Hepatocyte (in vitro differentiated cells): Measurements from ENCODE around the gene CACNB4. TPM values are rescaled to one million over a fixed set of nuclear protein-coding genes. Genes with fewer than 3 reads are reported as not detected.

Experiments used
- DNase-seq: peaks from one replicate; pipeline ENCODE4 v3.0.0-alpha.2; 2016; ENCODE audit warnings: low spot score
- H2AFZ ChIP-seq: fragments of 200-600 bp; sonication (generic); 2 replicates; pipeline ENCODE4 v1.6.0; 2016; ENCODE audit warnings: antibody characterized with exemption, mild to moderate bottlenecking
- H3K27ac ChIP-seq: fragments of 200-600 bp; sonication (generic); 2 replicates; pipeline ENCODE4 v1.5.1; 2016; ENCODE audit warnings: mild to moderate bottlenecking
- H3K27me3 ChIP-seq: fragments of 200-600 bp; sonication (generic); 2 replicates; pipeline ENCODE4 v1.6.1; 2016
- H3K36me3 ChIP-seq: fragments of 200-600 bp; sonication (generic); replicated peaks from 2 replicates; pipeline ENCODE4 v1.5.1; 2016; ENCODE audit warnings: low read depth; ENCODE audit not compliant: insufficient read depth
- H3K4me1 ChIP-seq: fragments of 200-600 bp; sonication (generic); 2 replicates; pipeline ENCODE4 v1.5.1; 2016; ENCODE audit warnings: mild to moderate bottlenecking, moderate library complexity; ENCODE audit not compliant: insufficient read depth
- H3K4me2 ChIP-seq: fragments of 200-600 bp; sonication (generic); 2 replicates; pipeline ENCODE4 v1.6.0; 2016
- H3K4me3 ChIP-seq: fragments of 200-600 bp; sonication (generic); 2 replicates; pipeline ENCODE4 v1.5.1; 2016; ENCODE audit warnings: mild to moderate bottlenecking
- H3K79me2 ChIP-seq: fragments of 200-600 bp; sonication (generic); 2 replicates; pipeline ENCODE4 v1.6.0; 2017; ENCODE audit warnings: mild to moderate bottlenecking
- H3K9me2 ChIP-seq: fragments of 200-600 bp; sonication (generic); replicated peaks from 2 replicates; pipeline ENCODE4 v1.6.0; 2017; ENCODE audit warnings: mild to moderate bottlenecking; ENCODE audit not compliant: insufficient read depth
- H3K9me3 ChIP-seq: fragments of 200-600 bp; sonication (generic); 2 replicates; pipeline ENCODE4 v1.5.1; 2016; ENCODE audit warnings: low read depth, mild to moderate bottlenecking
- H4K20me1 ChIP-seq: fragments of 200-600 bp; sonication (generic); 2 replicates; pipeline ENCODE4 v1.6.0; 2016; ENCODE audit warnings: mild to moderate bottlenecking; ENCODE audit not compliant: insufficient read depth, poor library complexity, severe bottlenecking
- EZH2 ChIP-seq: fragments of 200-600 bp; sonication (generic); IDR thresholded peaks from 2 replicates; pipeline ENCODE4 v1.6.1; 2016; ENCODE audit warnings: antibody characterized with exemption, mild to moderate bottlenecking, borderline replicate concordance
- EZH2phosphoT487 ChIP-seq: fragments of 200-600 bp; sonication (generic); IDR thresholded peaks from one replicate; pipeline ENCODE4 v1.6.1; 2018; ENCODE audit warnings: antibody characterized with exemption, mild to moderate bottlenecking, low read depth, moderate library complexity; ENCODE audit not compliant: unreplicated experiment, severe bottlenecking
- WGBS: methylation state at CpG from one replicate; pipeline ENCODE4 v1.1.6; 2016; ENCODE audit warnings: low lambda C conversion rate; ENCODE audit errors: missing lambda C conversion rate; 5-methylcytosine and 5-hydroxymethylcytosine counted together
- polyA plus RNA-seq: library from polyadenylated mRNA; unstranded; fragments of >200 nt; fragmentation: Nextera tagmentation; extraction: Ambion mirVana; gene quantifications from 2 replicates; pipeline ENCODE4 v1.2.1, GENCODE V29; 2016
- total RNA-seq: library from RNA; depleted of rRNA; stranded (reverse); fragments of >200 nt; gene quantifications from 2 replicates; pipeline ENCODE4 v1.2.3, GENCODE V29; 2014
- TF ChIP-seq, protein P1 (sequence below): fragments of 200-600 bp; sonication (generic); IDR thresholded peaks from 2 replicates; pipeline ENCODE4 v1.5.1; 2016; ENCODE audit warnings: antibody characterized with exemption, mild to moderate bottlenecking; ENCODE audit not compliant: poor library complexity

CACNB4 gene
- total and polyA plus RNA-seq, 2 experiments from 2014 or later, result 0.85 to 4.0 TPM

DNA sequence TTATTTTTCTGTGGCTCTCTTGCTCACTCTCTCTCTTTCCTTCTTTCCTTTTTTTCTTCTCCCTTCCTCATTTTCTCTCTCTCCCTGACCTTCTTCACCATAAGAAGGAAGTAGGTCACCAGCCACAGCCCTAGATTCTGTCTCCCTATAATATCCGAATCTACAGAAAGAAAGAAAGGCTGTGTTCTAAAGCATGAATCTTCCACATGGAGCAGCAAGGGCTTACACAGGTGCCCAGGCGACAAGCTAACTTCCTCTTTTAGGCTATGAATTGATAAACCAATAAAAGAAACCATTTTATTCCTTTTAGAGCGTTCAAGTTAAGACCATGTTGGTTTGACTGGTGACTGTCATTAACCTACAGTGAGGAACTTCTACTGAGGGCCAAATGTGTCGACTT is 49.3 kb downstream of the CACNB4 start:
- DNase-seq, result no peak
- no peaks in the 10 kb centered on the region for H3K9me3 ChIP-seq
- H3K4me1 ChIP-seq, result no peaks in the 10 kb centered on the region
- H3K4me2 ChIP-seq, result no peak overlapping the region
- no peaks in the 10 kb centered on the region for H3K9me2 ChIP-seq
- no peak overlapping the region for H2AFZ ChIP-seq
- no peaks in the 10 kb centered on the region for H3K27me3 ChIP-seq
- no peak for TF ChIP-seq EZH2phosphoT487
- no peaks in the 10 kb centered on the region for H3K79me2 ChIP-seq
- no peaks in the 10 kb centered on the region for H3K36me3 ChIP-seq
- WGBS, result 94% methylated on average over 4 of the region's 4 CpGs
- H3K27ac ChIP-seq, result no peak overlapping the region
- no peaks in the 10 kb centered on the region for H4K20me1 ChIP-seq
- no peak overlapping the region for H3K4me3 ChIP-seq

DNA sequence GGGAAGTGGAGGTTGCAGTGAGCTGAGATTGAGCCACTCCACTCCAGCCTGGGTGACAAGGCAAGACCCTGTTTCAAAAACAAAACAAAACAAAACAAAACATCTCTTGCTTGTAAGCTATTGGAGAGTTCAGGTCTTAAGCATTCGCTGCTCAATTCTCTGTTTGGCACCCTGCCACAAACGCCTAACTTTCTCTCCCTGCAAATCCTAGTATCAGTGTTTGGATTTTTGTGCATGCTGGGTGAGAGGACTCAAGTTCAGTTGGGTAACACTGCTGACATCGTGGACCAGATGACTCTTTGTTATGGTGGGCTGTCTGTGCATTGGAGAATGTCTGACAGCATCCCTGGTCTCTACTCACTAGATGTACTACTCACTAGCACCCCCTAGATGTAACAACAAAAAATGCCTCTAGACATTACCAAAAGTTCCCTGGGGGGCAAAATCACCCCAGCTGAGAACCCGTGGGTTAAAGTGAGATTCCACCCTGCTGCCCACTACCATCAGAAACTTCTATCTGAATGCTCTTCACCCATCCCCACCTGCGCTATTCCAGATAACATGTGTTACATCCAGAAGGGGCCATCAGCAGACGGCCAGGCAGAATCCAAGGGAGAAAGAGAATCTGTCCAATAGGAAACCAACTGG is 50.9 kb downstream of the CACNB4 start:
- H3K9me2 ChIP-seq, result no peaks in the 10 kb centered on the region
- H3K4me3 ChIP-seq, result no peak overlapping the region
- TF ChIP-seq, protein P1, sequence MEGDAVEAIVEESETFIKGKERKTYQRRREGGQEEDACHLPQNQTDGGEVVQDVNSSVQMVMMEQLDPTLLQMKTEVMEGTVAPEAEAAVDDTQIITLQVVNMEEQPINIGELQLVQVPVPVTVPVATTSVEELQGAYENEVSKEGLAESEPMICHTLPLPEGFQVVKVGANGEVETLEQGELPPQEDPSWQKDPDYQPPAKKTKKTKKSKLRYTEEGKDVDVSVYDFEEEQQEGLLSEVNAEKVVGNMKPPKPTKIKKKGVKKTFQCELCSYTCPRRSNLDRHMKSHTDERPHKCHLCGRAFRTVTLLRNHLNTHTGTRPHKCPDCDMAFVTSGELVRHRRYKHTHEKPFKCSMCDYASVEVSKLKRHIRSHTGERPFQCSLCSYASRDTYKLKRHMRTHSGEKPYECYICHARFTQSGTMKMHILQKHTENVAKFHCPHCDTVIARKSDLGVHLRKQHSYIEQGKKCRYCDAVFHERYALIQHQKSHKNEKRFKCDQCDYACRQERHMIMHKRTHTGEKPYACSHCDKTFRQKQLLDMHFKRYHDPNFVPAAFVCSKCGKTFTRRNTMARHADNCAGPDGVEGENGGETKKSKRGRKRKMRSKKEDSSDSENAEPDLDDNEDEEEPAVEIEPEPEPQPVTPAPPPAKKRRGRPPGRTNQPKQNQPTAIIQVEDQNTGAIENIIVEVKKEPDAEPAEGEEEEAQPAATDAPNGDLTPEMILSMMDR, result peak; percentile 15
- no peak for TF ChIP-seq EZH2
- H3K79me2 ChIP-seq, result no peaks in the 10 kb centered on the region
- no peak for DNase-seq
- WGBS, result 67% methylated on average over 6 of the region's 6 CpGs
- no peaks in the 10 kb centered on the region for H3K9me3 ChIP-seq
- no peak overlapping the region for H2AFZ ChIP-seq
- H3K36me3 ChIP-seq, result no peaks in the 10 kb centered on the region
- H3K27me3 ChIP-seq, result no peaks in the 10 kb centered on the region
- no peaks in the 10 kb centered on the region for H3K4me1 ChIP-seq
- H3K27ac ChIP-seq, result no peak overlapping the region
- no peaks in the 10 kb centered on the region for H4K20me1 ChIP-seq
- no peak overlapping the region for H3K4me2 ChIP-seq

DNA sequence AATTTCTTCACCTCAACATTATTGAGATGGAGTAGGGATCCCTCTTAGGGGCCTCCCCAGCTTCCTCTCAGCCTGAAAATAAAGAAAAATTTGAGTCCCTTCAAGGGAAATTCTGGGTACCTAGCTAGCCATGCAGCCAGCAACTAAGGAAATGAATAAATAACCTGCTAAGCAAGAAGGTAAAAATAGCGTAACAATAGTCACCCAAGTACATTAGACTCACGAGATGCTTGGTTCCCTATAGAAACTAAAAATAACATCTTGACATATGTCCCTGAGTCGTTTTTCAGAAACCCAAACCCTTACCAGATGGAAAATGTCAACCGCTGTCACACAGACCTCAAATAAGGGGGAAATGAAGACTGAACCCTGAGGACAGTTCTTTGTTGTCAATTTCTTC is 51.9 kb downstream of the CACNB4 start:
- 76% methylated on average over 4 of the region's 4 CpGs for WGBS
- no peaks in the 10 kb centered on the region for H3K9me3 ChIP-seq

More for the DNA sequence above, 51.9 kb downstream of the CACNB4 start:
- no peak overlapping the region for H3K4me3 ChIP-seq
- no peaks in the 10 kb centered on the region for H3K9me2 ChIP-seq
- no peaks in the 10 kb centered on the region for H4K20me1 ChIP-seq
- no peaks in the 10 kb centered on the region for H3K36me3 ChIP-seq
- H3K27ac ChIP-seq, result no peak overlapping the region
- no peak for DNase-seq
- no peaks in the 10 kb centered on the region for H3K4me1 ChIP-seq
- no peak overlapping the region for H3K4me2 ChIP-seq
- no peak overlapping the region for H2AFZ ChIP-seq
- no peaks in the 10 kb centered on the region for H3K27me3 ChIP-seq
- TF ChIP-seq EZH2 (no peak), EZH2phosphoT487 (no peak)
- TF ChIP-seq, protein P1, result no peak
- no peaks in the 10 kb centered on the region for H3K79me2 ChIP-seq
